Psoas muscle (tissue), 8 donors: Measurements from ENCODE around the gene CDH15. TPM values are rescaled to one million over a fixed set of nuclear protein-coding genes. Genes with fewer than 3 reads are reported as not detected.

Source experiments
- ATAC-seq, 4 donors: fragments of 200-7000 bp; cut with Tn5 transposase; one replicate each; pipeline ENCODE4 v1.9.1; 2020; ENCODE audit warnings: moderate library complexity in 3 of 4, mild to moderate bottlenecking in 2 of 4
- DNase-seq, 2 donors: peaks; one replicate each; pipeline ENCODE4 v3.0.0-alpha.2; 2020
- H3K27ac ChIP-seq: fragments of 200-600 bp; one replicate; pipeline ENCODE4 v1.8.0; 2022
- H3K27me3 ChIP-seq, 3 donors: fragments of 200-600 bp in 1 of 3; one replicate each; pipeline versions ENCODE4 v1.6.1 to v1.8.0; 2013 to 2022; ENCODE audit warnings: low read length in 2 of 3, mild to moderate bottlenecking in 2 of 3, moderate library complexity in 1 of 3; ENCODE audit not compliant: insufficient read depth in 3 of 3
- H3K36me3 ChIP-seq, 2 donors: fragments of 200-600 bp in 1 of 2; one replicate each; pipeline versions ENCODE4 v1.6.1 to v1.8.0; 2013 to 2022; ENCODE audit warnings: low read depth in 1 of 2, mild to moderate bottlenecking in 1 of 2, moderate library complexity in 1 of 2; ENCODE audit not compliant: insufficient read depth in 1 of 2
- H3K4me1 ChIP-seq: fragments of 200-600 bp; one replicate; pipeline ENCODE4 v1.8.0; 2022
- H3K4me3 ChIP-seq: fragments of 200-600 bp; one replicate; pipeline ENCODE4 v1.8.0; 2022; ENCODE audit warnings: mild to moderate bottlenecking
- H3K9me3 ChIP-seq: fragments of 200-600 bp; one replicate; pipeline ENCODE4 v1.8.0; 2022
- CTCF ChIP-seq: fragments of 200-600 bp; IDR thresholded peaks from one replicate; pipeline ENCODE4 v1.8.0; 2022; ENCODE audit warnings: antibody characterized with exemption
- WGBS, 3 donors: extraction: QIAGEN DNeasy Blood & Tissue Kit; methylation state at CpG; one replicate each; pipeline versions ENCODE4 v1.1.6 to v1.1.7; 2013; 5-methylcytosine and 5-hydroxymethylcytosine counted together
- intact Hi-C, 2 donors: fragments of 100-400 bp; cut with DNase I; formaldehyde crosslinking; loops; one replicate each; pipeline versions ENCODE4 v1.11.0 to v1.14.2; 2022
- polyA plus RNA-seq, 3 donors: library from polyadenylated mRNA; stranded (reverse); fragments of 200-250 nt; gene quantifications; one replicate each; pipeline ENCODE4 v1.2.3, GENCODE V29; 2013
- total RNA-seq, 4 donors: library from RNA; stranded (reverse); fragmentation: NEBNext Ultra II Directional in 2 of 4; extraction: Animal tissue kit (Norgen Biotek cat#: 25700) in 2 of 4; gene quantifications; one replicate each; pipeline versions ENCODE4 v1.2.1 to v1.2.4, GENCODE V29; 2021 to 2023
- donor health status: healthy with polysubstance abuse.
- donor health status: DM: no; HTN: no; CAD: no; lungs with moderate emphysema.
- donor health status: Bipolar disorder and iron deficiency.
- donor health status: healthy.
- donor health status: DM: yes; HTN: yes; CAD: no.
- donor health status: DM: no; HTN: no; CAD: no.
- donor health status: DM: no; HTN: no; CAD: no.
- donor health status: DM: yes; HTN: yes; CAD: no.

CDH15 gene
- total and polyA plus RNA-seq, 7 donors = 18.0 to 62.8 (median 36.7) TPM

GRCh38 chr16:89232107-89232506 lies 60.6 kb downstream of the CDH15 start:
- H3K36me3 ChIP-seq = peaks cover 15 to 60% of the 10 kb centered on the region in 2 donors

GRCh38 chr16:89233678-89234490 lies 62.3 kb downstream of the CDH15 start:
- no peak overlapping the region for H3K27ac ChIP-seq
- intact Hi-C loops = no loop called here
- H3K9me3 ChIP-seq = no peaks in the 10 kb centered on the region
- WGBS, 3 donors = 94 to 98% (median 95%) methylated on average over 16 of the region's 16 CpGs
- H3K4me3 ChIP-seq = no peak overlapping the region
- ATAC-seq (no peak), DNase-seq (no peak)
- peaks cover 6 to 42% of the 10 kb centered on the region in 2 donors for H3K36me3 ChIP-seq
- TF ChIP-seq CTCF = no peak
- peaks cover 5% of the 10 kb centered on the region for H3K4me1 ChIP-seq
- no peaks in the 10 kb centered on the region for H3K27me3 ChIP-seq

More at GRCh38 chr16:89232107-89232506, 60.6 kb downstream of the CDH15 start:
- WGBS, 3 donors = 30 to 38% (median 30%) methylated on average over 2 of the region's 2 CpGs
- intact Hi-C loops = no loop called here
- DNase-seq = no peak
- Histone ChIP-seq H3K27ac (no peak overlapping the region), H3K4me3 (no peak overlapping the region), H3K9me3 (no peaks in the 10 kb centered on the region), H3K4me1 (peaks cover 5% of the 10 kb centered on the region), H3K27me3 (no peaks in the 10 kb centered on the region)
- peak in 2 of 4 donors; percentile 48 to 59 for ATAC-seq
- TF ChIP-seq CTCF = no peak

DNA sequence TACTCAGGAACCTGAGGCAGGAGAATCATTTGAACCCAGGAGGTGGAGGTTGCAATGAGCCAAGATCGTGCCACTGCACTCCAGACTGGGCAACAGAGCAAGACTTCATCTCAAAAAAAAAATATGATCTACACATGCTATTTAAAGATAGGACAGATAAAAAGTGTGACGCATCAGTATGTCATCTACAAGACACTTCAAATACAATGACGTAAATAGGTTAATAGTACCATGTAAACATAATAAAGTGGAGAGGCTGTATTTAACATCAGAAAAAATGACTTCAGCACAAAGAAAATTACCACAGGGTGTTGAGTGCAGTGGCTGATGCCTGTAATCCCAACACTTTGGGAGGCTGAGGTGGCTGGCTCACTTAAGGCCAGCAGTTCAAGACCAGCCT lies 66.2 kb downstream of the CDH15 start:
- ATAC-seq = peak in 1 of 4 donors; percentile 24
- Histone ChIP-seq H3K9me3 (no peaks in the 10 kb centered on the region), H3K4me1 (peaks cover 5% of the 10 kb centered on the region), H3K27ac (no peak overlapping the region), H3K27me3 (no peaks in the 10 kb centered on the region), H3K4me3 (no peak overlapping the region), H3K36me3 (peaks cover 3 to 14% of the 10 kb centered on the region in 2 donors)
- intact Hi-C loops = no loop called here
- WGBS, 3 donors = 31 to 60% (median 35%) methylated on average over 3 of the region's 3 CpGs
- no peak for DNase-seq
- no peak for TF ChIP-seq CTCF

DNA sequence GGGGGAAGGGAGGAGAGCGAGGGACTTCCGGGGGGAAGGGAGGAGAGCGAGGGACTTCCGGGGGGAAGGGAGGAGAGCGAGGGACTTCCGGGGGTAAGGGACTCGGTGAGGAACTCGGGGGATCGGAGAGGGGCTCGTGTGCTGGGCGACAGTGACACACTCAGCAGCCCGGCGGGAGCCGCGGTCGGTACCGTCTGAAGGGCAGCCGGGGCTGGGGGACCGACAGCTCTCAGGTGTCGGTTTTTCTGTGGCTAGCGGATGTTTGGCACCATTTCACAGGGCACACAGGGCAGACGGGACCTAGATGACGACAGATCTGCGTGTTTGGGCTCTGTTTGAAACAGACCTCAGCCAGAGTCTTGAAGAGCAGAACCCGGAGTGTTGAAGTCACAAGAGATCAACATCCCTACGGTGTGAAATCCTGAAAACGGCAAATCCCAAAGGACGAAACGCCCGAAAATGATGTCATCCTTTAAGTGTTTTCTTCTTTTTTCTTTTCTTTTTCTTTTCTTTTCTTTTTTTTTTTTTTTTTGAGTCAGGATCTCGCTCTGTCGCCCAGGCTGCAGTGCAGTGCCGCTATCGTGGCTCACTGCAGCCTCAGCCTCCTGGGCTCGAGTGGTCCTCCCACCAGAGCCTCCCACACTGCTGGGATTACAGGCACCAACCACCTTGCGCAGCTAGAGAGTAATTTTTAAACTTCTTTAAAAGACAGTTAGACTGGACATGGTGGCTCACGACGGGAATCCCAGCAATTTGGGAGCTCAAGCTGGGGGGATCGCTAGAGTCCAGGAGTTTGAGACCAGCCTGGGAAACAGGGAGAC lies 69.8 kb downstream of the CDH15 start:
- Histone ChIP-seq H3K4me1 (peaks cover 5% of the 10 kb centered on the region), H3K36me3 (no peaks in the 10 kb centered on the region), H3K4me3 (peak overlapping the region; percentile 91), H3K27me3 (no peaks in the 10 kb centered on the region), H3K27ac (peak overlapping the region; percentile 98), H3K9me3 (no peaks in the 10 kb centered on the region)
- WGBS, 3 donors = 3 to 5% (median 3%) methylated on average over 33 to 38 of the region's 39 CpGs
- ATAC-seq (peak; percentile 75 to 81 (median 77)), DNase-seq (peak; percentile 73 to 89)
- intact Hi-C loops = no loop called here
- TF ChIP-seq CTCF = no peak
